Activated T-cell treated with anti-CD3 and anti-CD28 coated beads, Interleukin-2, amount 50 U/mL, for 48 hours (primary cell): ENCODE measurements around the gene CD34.

Experiments
- DNase-seq, 2 experiments: peaks; one replicate each; pipeline ENCODE4 v3.0.0-alpha.2; 2020

The CD34 gene

GRCh38 chr1:207870306-207871031, 40.5 kb downstream of the CD34 start:
- DNase-seq, result no peak

DNA sequence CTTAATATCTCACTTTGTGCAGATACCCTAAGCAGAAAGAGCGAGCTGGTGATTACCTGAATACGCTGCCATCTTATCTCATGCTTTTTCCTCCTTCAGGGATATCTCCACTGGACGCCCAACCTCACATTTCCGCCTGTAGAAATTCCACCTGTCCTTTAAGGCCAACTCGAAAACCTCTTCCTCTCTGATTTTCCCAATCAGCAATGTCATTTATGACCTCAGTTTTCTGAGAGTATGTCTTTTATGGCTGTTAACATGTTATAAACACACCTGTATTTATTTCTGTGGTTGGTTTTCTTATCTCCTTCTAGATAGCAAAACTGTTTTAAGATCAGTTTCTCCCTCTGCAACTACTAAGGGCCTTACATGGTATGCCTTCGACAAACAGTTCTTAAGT, 41.1 kb downstream of the CD34 start:
- DNase-seq, result no peak

DNA sequence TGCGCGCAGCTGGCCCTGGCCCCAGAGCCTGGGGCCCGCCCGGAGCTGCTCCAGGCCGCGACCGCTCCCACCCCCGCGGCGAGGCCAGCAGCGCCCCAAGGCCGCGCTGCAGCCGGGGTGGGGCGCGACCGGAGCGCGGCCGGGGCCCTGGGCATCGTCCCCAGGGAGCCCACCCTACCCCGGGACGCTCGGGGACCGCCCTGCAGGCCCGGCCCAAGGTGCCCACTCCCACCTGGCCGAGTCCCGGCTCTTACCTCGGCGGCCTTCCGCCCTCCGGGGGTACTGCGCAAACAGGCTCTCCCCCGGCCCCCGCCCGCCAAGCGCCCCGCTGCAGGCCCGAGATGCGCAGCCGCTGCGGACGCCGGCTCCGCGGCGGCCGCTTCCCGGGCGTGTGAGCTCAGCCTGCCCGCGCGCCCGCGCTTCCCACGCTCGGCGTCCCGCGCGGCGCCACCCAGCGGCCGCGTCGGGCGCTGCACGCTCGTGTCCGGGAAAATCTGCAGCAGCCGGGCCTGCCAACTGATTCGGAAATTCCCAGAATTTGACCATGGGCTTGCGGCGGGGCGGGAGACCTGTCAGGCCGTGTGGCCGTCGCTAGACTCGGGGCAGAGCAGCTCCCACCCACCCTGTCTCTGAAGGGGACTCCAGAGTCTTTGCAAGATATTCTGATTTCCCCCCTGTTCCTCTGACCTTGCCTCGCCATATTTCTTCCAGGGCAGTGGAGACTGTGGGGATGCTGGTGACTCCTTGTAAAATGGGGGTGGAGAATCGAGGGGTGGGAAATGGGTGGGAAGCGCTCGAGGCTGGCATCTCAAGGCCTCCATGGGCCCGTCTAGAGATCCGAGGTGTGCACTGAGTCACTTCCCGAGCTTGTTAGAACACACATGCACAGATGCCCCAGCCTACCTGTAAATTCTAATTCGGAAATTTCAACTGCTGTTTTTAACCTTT, 41.9 kb downstream of the CD34 start:
- peak; percentile 85 to 86 for DNase-seq

GRCh38 chr1:207868251-207868773, 42.6 kb downstream of the CD34 start:
- peak; percentile 34 to 44 for DNase-seq

DNA sequence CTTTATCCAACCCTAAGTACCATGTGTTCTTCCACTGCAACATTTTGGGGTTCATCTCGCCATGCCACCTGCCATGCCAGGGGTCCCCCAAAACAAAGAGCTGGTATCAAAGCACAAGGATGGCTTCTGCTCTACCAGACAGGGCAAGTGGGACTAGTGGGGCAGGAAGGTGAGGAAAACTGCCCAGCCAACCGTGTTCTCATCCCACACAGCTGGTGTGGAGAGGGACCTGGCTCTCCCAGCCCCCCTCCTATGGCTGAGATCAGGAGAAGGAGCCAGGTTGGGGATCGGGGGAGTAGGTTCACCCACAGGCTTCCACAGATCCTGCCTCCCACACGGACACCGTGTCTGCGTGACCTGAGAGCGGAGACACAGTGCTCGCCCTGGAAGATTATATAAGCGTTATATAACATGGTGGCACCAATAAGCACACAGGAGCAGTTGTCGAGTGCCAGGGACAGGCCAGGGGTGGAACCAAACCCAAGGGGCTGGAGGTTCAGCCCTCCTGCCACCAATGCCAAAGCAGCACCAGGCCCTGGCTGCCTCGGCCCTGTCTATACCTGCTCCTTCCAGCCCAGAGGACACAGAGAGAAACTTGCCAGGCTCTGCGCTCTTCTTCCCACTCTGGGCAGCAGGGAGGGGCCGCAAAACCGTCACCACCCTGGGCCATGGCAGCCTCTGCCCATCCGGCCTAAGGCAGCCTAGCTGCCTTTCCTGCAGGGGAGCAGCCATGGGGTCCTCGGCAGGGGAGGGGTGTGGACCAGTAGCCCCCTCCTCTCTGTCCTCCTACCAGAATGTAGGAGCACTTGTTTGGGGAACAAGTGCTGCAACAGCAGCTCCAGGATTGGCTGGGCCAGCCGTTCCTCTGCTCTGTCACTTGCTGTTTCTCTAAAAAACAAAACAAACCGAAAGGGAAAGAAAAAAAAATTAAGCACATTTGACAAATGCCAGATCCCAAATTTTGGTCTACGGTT, 43.5 kb downstream of the CD34 start:
- peak; percentile 47 to 51 for DNase-seq

GRCh38 chr1:207866471-207867135, 44.3 kb downstream of the CD34 start:
- DNase-seq, result peak; percentile 40 to 44

GRCh38 chr1:207863893-207864535, 46.9 kb downstream of the CD34 start:
- peak in 1 of 2 experiments; percentile 59 for DNase-seq

GRCh38 chr1:207862241-207862787, 48.6 kb downstream of the CD34 start:
- DNase-seq, result no peak

DNA sequence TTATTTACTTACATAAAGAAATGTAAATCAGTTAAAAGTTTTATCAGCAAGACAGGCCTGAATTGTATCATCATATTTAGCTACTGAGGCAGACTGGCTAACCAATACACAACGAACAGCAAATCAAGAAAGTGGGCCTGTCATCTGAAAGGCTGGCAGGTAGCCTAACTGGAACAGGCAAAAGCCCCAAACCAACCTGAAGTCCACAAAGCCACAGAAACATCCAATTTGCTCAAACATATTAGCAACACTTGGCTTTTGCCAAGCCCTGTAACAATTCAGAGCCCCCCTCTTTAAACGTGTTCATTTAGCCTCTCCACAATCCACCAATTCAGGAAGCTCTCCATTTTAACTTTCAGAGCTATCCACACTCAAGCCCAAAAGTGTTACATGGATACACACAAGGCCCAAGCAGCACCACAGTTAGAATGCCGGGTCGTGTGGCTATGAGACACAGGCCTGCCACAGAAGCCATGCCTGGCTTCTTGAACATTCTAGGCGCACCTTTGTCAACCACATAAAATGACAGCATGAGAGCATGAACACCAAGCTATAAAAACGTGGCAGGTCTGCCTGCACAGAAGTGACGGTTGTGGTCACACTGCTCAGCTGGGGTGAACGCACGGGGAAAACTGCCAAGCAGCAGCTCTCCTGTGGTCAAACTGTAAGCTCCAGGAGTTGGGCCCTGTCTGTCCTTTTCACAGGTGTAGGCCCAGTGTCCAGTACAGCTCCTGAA, 49.3 kb downstream of the CD34 start:
- peak; percentile 46 to 53 for DNase-seq

- no peak for DNase-seq
These were observed 50.4 kb downstream of the CD34 start for GRCh38 chr1:207860531-207860930.

GRCh38 chr1:207858806-207859205, 52.1 kb downstream of the CD34 start:
- DNase-seq, result no peak

DNA sequence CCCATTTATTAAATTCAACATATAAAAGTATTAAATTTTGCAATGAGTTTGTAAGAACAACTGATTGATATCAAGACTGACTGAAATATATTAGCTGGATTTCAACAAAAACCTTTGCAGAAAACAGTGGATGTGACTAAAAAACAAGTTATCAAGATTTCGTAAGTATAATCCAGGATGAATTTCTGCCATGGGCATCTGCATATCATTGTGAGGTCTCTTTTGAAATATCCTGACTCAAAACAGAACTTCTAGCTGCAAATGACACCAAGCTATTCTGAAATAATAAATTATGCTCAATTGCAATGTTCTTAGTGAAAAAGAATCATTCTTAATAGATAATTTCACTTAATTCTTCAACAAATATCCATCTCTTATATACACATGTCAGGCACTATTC, 52.6 kb downstream of the CD34 start:
- DNase-seq, result no peak

DNA sequence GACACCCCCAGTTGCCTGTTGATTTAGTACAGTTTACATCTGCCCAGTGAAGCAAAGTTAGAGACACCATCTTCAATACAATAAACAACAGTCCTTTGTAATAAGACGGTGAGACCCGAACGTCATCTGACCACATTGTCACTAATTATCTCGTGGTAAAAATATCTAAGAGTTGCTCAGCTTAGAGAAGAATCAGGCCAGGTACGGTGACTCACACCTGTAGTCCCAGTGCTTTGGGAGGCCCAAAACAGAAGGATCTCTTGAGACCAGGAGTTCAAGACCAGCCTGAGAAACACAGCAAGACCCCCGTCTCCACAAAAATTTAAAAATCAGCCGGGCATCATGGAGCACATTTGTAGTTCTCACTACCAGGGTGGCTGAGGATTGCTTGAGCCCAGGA, 53.5 kb downstream of the CD34 start:
- DNase-seq, result no peak

DNA sequence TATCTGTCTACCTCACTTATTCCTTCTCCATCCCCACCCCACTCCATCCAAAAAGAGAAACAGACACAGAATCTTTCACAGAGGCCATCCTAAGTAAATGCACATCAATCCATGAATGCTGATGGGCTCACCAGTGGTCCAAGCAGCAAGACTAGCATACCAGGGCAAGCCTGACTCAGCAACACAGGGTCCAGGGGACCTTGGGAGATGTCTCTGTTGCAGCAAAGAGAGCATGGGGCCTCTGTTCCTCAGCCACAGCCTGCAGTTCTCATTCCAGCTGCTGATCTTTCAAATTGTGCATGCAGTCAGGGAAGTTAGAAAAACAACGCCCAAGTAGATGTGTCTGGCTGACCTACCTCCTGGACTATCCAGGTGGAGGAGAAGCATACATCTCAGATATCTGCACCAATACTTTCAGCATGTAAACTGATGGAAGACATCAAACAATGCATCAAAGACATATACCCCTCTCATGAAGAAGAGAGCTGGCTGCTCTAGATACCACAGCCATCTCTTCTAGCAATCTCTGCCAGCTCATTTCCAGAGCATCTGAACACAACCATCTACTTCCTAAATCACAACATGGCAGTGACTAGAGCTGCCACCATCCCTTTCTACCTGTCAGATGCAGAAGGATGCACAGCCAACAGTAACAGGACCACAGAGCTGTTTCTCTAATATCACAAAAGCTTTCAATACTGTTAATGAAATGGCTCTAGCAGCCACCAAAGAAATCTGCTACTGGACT, 54.5 kb downstream of the CD34 start:
- no peak for DNase-seq

DNA sequence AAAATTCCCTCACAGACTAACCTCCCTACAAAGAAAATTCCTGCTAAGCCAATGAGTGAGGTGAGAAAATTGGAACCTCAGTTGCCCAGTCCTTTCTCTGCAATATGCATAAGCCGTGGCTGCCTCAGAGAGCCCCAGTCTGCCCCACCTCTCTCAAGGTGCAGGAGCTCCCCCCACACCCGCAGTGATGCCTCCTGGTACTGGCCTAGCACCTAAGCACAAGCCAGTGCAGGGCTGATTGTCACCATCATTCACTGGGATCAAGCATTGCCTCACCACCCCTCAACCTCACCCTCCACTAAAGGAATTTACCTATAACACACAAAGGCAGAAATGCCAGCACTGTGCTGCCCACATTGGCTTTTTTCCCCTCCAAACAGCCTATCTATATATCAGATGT, 56.9 kb downstream of the CD34 start:
- DNase-seq, result no peak

- no peak for DNase-seq
These were observed 57.6 kb downstream of the CD34 start for GRCh38 chr1:207853372-207853757.

DNA sequence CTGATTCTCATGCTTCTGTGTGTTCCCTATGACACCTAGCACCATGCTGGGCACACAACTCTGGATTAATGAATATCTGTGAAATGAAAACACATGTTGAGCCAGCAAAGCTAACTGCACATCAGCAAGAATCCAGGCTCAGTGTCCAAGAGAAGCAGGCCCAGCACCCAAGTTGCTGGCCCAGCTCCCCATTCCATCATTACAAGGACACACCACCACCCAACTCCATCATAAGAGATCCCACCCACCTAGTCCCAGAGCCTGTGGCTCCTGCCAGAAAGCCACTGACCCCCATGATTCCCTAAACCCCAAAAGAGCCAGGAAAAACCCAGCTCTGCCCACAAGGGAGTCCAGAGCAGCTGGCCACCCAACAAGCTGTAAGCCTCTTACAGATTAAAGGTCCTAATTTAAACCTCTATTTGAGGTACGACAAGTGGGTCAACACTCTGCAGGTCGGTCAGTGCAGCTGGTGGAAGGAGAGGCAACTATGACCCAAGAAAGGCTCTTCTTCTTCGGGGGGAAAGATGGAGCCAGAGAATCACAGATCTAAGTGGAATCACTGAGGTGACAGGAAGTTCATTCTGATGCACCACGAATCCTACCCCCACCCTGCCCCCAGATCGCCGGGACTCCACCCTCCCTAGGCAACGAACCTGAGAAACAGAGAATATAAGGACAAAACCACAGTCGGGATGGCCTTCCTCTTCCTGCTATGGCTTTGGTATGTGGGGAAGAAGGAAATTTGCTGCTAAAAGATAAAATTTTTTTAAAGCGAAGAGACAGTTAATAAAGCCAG, 58.2 kb downstream of the CD34 start:
- peak in 1 of 2 experiments; percentile 10 for DNase-seq

DNA sequence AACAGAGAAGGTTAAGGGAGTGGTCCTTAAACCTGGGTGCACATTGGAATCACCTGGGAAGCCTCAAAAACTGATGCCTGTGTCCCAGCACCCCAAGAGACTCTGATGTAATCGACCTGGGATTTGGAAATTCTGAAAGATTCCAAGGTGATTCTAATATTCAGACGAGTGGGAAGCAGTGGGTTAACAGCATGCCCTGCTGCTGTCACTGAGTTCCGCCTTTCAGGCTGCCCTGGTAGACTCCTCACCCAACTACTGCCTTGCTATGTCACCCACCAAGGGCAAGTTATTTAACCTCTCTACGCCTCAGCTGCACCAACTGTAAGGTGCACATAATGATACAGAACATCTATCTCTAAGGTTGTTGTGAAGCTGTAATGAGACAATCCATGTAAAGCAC, 59.2 kb downstream of the CD34 start:
- no peak for DNase-seq
